ENCODE measurements around the gene MCTP2.

MCTP2 gene

DNA sequence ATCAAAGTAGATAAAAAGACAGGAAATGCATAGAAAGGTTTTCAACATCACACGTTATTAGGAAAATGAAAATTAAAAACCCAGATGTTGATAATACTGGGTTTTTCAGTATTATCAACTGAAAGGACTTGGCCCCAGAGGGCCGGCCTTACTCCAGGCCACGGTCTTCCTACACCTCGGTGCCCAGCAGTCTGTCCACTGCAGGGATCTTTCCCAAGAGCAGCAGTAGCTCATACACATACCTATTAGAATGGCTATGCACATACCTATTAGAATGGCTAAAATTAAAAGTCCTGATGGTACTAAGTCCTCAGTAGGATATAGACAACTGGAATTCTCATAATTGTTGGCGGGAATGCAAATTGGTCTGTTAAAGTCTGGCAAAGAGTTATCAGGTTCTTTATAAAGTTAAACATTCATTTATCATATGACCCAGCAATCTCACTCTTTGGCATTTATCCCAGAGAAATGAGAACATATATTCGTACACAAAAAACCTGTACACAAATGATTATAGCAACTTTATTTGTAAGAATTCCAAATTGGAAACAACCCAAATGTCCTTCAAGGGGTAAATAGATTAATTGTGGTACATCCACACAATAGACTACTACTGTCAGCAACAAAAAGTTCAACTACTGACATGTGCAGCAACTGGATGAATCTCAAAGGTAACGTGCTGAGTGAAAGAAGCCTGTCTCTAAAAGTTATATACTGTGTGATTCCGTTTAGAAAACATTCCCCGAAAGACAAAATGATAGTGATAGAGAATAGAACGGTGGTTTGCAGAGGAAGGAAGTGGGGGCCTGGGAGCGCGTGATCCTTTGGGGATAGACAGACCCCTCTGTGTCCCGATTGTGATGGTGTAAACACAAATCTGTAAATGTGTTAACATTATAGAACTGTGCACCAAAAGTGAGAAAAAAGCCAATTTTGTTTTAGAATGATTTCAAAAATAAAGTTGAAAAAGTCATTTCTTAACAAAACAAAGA, 62.3 kb downstream of the MCTP2 start:
- Histone ChIP-seq H3K9me3 (ENCODE audit: insufficient read depth, low read length) (no peaks in the 10 kb centered on the region), H2AFZ (ENCODE audit: low read depth, low read length, severe bottlenecking) (no peak overlapping the region), H3F3A (ENCODE audit: insufficient read depth) (peaks cover 45% of the 10 kb centered on the region), H3K9me2 (replicated peaks; ENCODE audit: insufficient read depth, low read length) (no peaks in the 10 kb centered on the region), H3K79me2 (ENCODE audit: insufficient read depth, low read length) (peaks cover 86% of the 10 kb centered on the region), H3K4me3 (ENCODE audit: insufficient read depth, low read length, poor library complexity, severe bottlenecking) (no peak overlapping the region), H3K36me3 (ENCODE audit: low read length) (peaks cover 14% of the 10 kb centered on the region), H3K27ac (ENCODE audit: low read depth, low read length) (peak overlapping the region; percentile 61), H3K9ac (ENCODE audit: low read length) (no peak overlapping the region), H3K27me3 (ENCODE audit: low read length) (no peaks in the 10 kb centered on the region), H3K4me2 (ENCODE audit: low read depth, low read length, poor library complexity, severe bottlenecking) (no peak overlapping the region), H4K20me1 (ENCODE audit: low read depth, low read length) (no peaks in the 10 kb centered on the region)
- TF ChIP-seq EZH2phosphoT487 (conservative IDR thresholded peaks at IDR 0.05; ENCODE audit: low read length): no peak
- TF ChIP-seq, protein P1, sequence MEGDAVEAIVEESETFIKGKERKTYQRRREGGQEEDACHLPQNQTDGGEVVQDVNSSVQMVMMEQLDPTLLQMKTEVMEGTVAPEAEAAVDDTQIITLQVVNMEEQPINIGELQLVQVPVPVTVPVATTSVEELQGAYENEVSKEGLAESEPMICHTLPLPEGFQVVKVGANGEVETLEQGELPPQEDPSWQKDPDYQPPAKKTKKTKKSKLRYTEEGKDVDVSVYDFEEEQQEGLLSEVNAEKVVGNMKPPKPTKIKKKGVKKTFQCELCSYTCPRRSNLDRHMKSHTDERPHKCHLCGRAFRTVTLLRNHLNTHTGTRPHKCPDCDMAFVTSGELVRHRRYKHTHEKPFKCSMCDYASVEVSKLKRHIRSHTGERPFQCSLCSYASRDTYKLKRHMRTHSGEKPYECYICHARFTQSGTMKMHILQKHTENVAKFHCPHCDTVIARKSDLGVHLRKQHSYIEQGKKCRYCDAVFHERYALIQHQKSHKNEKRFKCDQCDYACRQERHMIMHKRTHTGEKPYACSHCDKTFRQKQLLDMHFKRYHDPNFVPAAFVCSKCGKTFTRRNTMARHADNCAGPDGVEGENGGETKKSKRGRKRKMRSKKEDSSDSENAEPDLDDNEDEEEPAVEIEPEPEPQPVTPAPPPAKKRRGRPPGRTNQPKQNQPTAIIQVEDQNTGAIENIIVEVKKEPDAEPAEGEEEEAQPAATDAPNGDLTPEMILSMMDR (IDR thresholded peaks at IDR 0.05; ENCODE audit: insufficient read depth, low read length, poor library complexity, severe bottlenecking): no peak

DNA sequence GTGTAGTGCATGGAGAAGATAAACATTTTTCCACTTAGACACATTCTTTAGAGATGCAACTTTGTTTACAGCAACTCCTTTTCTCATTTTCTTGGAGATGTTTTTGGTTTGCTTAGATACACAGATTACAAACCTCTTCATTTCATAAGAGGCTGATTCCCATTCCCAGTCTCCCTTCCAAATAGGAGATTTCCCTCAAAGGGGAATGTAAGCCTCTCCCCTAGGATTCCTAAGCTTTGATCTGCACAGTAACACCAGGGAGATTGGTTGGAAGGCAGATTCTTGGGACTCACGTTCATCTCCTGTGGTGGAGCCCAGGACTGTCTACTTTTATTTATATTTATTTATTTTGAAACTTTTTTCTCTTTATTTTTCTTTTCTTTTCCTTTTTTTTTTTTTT, 63.2 kb downstream of the MCTP2 start:
- H3K4me2 ChIP-seq (ENCODE audit: low read depth, low read length, poor library complexity, severe bottlenecking): peak overlapping the region; percentile 9
- no peak overlapping the region for H3K9ac ChIP-seq (ENCODE audit: low read length)
- H3K4me3 ChIP-seq (ENCODE audit: insufficient read depth, low read length, poor library complexity, severe bottlenecking): no peak overlapping the region
- H3K27me3 ChIP-seq (ENCODE audit: low read length): no peaks in the 10 kb centered on the region
- peak overlapping the region; percentile 61 for H3K27ac ChIP-seq (ENCODE audit: low read depth, low read length)
- H3K9me3 ChIP-seq (ENCODE audit: insufficient read depth, low read length): no peaks in the 10 kb centered on the region
- H2AFZ ChIP-seq (ENCODE audit: low read depth, low read length, severe bottlenecking): no peak overlapping the region
- peaks cover 85% of the 10 kb centered on the region for H3K79me2 ChIP-seq (ENCODE audit: insufficient read depth, low read length)
- peaks cover 11% of the 10 kb centered on the region for H3K36me3 ChIP-seq (ENCODE audit: low read length)
- H3F3A ChIP-seq (ENCODE audit: insufficient read depth): peaks cover 45% of the 10 kb centered on the region
- TF ChIP-seq, protein P1 (IDR thresholded peaks at IDR 0.05; ENCODE audit: insufficient read depth, low read length, poor library complexity, severe bottlenecking): no peak
- no peak for TF ChIP-seq EZH2phosphoT487 (conservative IDR thresholded peaks at IDR 0.05; ENCODE audit: low read length)
- H3K9me2 ChIP-seq (replicated peaks; ENCODE audit: insufficient read depth, low read length): no peaks in the 10 kb centered on the region
- H4K20me1 ChIP-seq (ENCODE audit: low read depth, low read length): no peaks in the 10 kb centered on the region

DNA sequence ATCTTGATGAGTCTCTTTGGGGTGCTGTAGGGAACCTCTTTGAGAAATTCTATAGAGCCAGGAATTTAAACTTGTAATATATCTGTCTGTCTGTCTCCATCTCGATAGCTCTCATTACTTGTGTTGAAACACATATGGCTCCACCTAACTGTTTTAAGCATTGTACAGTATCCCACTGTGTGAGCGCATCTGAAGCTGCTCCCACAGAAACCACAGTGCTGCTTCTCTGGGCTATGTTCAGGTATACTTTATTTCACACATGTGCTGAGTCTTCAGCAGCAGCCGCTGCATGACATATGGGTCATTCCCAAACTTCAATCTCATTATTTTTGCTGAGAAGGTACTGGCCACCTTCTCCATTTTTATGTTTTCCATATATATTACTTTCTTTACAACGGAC, 63.9 kb downstream of the MCTP2 start:
- H3K79me2 ChIP-seq (ENCODE audit: insufficient read depth, low read length): peaks cover 85% of the 10 kb centered on the region
- no peak overlapping the region for H2AFZ ChIP-seq (ENCODE audit: low read depth, low read length, severe bottlenecking)
- peaks cover 9% of the 10 kb centered on the region; the same call in 1 of the 2 replicates for H3K36me3 ChIP-seq (ENCODE audit: low read length)
- H4K20me1 ChIP-seq (ENCODE audit: low read depth, low read length): no peaks in the 10 kb centered on the region
- H3K9me2 ChIP-seq (replicated peaks; ENCODE audit: insufficient read depth, low read length): no peaks in the 10 kb centered on the region
- no peaks in the 10 kb centered on the region for H3K9me3 ChIP-seq (ENCODE audit: insufficient read depth, low read length)
- H3F3A ChIP-seq (ENCODE audit: insufficient read depth): peaks cover 45% of the 10 kb centered on the region
- TF ChIP-seq, protein P1 (IDR thresholded peaks at IDR 0.05; ENCODE audit: insufficient read depth, low read length, poor library complexity, severe bottlenecking): no peak
- TF ChIP-seq EZH2phosphoT487 (conservative IDR thresholded peaks at IDR 0.05; ENCODE audit: low read length): no peak
- H3K4me2 ChIP-seq (ENCODE audit: low read depth, low read length, poor library complexity, severe bottlenecking): peak overlapping the region; percentile 63
- no peak overlapping the region for H3K4me3 ChIP-seq (ENCODE audit: insufficient read depth, low read length, poor library complexity, severe bottlenecking)
- no peaks in the 10 kb centered on the region for H3K27me3 ChIP-seq (ENCODE audit: low read length)
- H3K9ac ChIP-seq (ENCODE audit: low read length): no peak overlapping the region
- peak overlapping the region; percentile 91 for H3K27ac ChIP-seq (ENCODE audit: low read depth, low read length)
